HG02973 (cell line): Measurements from ENCODE around the gene OR6P1.

Experiments used
- ATAC-seq: cut with Tn5 transposase; IDR thresholded peaks from one replicate; pipeline ENCODE4 v1.9.1; 2021; ENCODE audit warnings: moderate library complexity; ENCODE audit not compliant: unreplicated experiment

Gene OR6P1

DNA sequence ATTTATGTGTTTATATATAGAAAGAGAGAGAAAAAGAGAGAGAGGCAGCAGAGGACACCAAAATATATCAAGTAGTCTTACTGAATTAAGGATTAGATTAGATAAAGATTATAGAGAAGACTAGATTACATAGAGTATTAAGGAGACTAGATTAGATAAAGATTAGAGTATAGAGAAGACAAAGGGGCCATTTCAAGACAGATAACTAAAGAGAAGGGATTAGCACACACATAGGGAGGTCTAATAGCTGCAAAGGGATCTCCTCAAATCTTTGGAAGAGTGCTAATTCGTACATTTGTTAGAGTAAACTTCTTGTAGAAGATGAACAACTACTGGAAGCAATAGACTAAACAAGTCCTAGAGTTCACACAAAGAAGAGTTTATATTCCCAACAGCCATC lies 50.4 kb downstream of the OR6P1 start:
- no peak for ATAC-seq

DNA sequence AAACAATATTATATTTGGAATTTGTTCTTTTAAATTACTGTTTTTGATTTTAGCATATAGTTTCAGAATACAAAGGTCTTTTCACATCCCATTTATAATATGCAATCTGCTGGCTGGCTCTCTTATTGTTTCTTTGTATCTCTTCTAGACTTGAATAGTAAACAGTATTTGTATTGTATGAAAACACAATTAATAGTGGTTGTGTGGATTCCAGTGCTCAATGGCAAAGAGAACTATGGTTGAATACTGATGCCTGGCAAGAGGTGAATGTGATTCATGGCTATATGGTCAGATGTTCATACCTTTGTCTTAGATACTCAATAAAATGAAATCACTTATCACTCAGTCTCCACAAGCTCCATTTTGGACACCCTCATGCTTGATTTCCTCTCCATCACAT lies 53.4 kb downstream of the OR6P1 start:
- ATAC-seq = no peak
